T-helper 22 cell (primary cell): ENCODE data around the gene NKG7.
A peak's percentile ranks its signal among the peaks of the same experiment; 100 is the strongest.
"Not testable (repeated sequence)": the region's sequence is repeated elsewhere in the genome, so short reads cannot be mapped to it uniquely, and the experiment has no call there.

Source experiments
- DNase-seq: peaks from one replicate; pipeline ENCODE4 v3.0.0-alpha.2; 2020; ENCODE audit warnings: low read depth

Gene NKG7, protein sequence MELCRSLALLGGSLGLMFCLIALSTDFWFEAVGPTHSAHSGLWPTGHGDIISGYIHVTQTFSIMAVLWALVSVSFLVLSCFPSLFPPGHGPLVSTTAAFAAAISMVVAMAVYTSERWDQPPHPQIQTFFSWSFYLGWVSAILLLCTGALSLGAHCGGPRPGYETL

DNA sequence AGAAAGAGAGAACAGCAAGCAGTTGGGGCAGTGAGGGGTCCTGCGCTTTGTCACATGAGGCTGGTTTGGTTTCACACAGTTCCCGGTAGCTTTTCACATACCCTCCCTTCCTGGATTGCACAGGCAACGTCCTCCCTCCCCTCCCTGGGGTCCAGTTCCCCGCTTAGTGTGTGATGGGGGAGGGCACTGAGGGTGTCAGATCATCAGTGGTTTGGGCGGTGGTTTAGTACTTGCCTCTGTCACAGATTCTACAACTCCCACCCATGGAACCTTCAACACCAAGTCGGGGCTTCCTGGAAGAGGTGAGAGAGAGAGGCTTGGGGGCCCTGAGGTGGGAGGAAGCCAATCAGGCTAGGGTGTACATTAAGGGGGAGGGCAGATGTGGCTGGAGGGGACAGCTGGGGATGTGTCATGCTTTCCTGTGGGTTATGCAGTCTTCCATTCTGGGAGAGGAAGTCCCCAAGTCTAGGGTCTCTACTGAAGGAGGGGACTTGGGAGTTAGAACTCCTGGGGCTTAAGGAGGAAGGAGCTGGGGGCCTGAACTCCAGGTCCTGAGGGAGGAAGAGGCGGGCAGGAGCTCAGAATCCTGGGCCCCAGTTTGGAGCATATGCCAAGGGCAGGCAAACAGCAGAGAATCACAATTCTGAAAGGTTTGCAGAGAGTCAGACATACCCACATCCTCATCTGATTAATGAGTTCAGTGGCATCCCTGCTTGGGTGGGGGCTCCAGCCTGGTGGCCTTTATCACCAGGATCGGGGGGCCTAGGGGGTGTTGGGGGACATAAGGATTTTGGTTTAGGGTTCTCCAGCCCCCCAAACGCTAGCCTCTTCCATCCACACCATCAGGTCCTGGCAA lies at the start of gene NKG7:
Gene NKG7 (minus strand): TSS at position 6 of the 856 bp plus-strand sequence. CDS start 119 bp downstream, outside the sequence.
- peak; percentile 34 for DNase-seq

DNA sequence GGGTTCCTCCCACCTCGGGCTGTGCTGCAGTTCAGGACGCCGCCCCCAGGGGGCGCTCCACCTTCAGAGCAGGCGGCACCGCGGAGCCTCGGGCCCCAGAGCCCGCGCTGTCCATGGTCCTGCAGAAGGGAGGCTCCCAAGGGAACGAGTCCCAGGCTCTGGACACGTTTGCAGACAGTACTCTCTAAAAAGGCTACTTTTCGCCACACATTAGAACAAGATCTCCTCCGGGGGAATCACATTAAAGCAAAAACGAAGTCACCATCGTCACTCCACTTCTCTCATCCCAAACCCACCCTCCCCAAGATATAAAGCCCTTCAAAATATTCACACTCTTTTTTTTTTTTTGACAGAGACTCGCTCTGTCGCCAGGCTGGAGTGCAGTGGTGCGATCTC lies 49.6 kb upstream of the NKG7 start:
- DNase-seq, result peak; percentile 43

DNA sequence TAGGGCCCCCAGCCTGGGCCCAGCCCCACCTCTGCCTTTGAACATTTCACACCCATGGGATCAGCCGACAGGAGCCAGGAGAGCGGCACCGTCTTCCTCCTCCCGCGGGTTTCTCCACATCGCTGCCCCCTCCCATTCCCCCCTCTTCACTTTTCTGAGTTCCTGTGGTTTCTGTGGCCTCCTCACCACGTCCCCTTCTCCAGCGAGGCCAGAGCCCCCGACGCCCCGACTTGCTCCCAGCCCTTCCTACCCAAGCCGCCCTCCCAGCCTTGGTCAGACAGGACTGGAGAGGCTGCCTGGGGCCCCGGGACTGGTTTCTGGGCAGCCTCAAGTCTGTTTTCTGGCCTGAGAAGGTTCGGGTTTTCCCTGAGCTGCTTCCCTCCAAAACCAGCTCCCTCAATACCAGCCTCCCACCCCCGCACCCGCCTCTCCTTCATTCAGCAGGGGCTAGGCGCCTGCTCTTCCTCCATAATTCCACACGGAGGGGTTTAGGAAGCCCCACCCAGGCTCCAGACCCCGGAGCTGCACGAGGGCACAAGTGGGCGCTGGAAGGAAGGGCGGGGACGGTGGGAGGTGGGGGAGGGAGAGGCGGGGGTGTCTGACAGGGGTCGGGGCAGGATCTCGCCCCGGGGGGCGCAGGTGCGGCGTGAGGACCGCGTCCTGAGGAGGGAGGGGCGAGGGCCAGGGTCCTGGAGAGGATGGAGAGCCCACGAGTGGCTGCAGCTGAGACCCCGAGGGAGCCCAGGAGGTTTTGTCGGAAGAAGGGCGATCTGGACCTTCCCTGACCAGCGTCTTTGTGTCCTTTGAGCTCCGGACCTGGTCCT lies 49.0 kb upstream of the NKG7 start:
- no peak for DNase-seq

DNA sequence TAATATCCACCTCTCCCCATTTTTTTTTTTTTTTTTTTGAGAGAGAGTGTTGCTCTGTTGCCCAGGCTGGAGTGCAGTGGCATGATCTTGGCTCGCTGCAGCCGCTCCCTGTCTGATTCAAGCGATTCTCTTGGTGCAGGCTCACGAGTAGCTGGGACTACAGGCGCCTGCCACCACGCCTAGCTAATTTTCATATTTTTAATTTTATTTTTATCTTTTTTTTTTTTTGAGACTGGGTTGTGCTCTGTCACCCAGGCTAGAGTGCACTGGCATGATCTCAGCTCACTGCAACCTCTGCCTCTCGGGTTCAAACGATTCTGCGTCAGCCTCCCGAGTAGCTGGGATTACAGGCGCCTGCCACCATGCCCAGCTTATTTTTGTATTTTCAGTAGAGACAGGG lies 48.1 kb upstream of the NKG7 start:
- not testable (repeated sequence) for DNase-seq

DNA sequence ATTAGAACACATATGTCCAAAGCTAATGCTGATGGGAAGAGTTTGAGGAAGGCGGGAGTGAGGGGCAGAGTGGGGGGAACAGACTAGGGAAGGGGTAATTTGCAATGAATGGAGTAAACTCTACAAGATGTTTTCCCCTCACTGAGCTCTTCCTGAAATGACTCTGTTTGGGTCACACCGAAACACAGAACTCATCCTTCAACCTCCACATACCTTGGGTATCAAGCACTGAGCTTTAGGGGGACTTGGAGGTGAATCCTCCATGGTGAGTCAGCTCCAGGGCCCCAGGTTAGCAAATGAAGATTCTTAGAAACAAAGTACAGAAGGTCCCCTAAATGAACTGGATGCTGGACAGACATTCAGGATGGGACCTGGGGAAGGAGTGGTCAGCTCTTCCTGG lies 46.3 kb upstream of the NKG7 start:
- DNase-seq, result no peak

GRCh38 chr19:51417810-51418157 lies 45.3 kb upstream of the NKG7 start:
- no peak for DNase-seq

GRCh38 chr19:51417107-51417809 lies 44.8 kb upstream of the NKG7 start, which contains the start of gene SIGLEC10:
Gene SIGLEC10, minus strand, starts transcription at chr19:51417642. Its CDS starts 61 bp downstream, at chr19:51417581.
- DNase-seq, result no peak

- DNase-seq, result not testable (repeated sequence)
Observed at GRCh38 chr19:51416422-51416821, 44.0 kb upstream of the NKG7 start.

GRCh38 chr19:51415187-51415586 lies 42.7 kb upstream of the NKG7 start:
- no peak for DNase-seq

DNA sequence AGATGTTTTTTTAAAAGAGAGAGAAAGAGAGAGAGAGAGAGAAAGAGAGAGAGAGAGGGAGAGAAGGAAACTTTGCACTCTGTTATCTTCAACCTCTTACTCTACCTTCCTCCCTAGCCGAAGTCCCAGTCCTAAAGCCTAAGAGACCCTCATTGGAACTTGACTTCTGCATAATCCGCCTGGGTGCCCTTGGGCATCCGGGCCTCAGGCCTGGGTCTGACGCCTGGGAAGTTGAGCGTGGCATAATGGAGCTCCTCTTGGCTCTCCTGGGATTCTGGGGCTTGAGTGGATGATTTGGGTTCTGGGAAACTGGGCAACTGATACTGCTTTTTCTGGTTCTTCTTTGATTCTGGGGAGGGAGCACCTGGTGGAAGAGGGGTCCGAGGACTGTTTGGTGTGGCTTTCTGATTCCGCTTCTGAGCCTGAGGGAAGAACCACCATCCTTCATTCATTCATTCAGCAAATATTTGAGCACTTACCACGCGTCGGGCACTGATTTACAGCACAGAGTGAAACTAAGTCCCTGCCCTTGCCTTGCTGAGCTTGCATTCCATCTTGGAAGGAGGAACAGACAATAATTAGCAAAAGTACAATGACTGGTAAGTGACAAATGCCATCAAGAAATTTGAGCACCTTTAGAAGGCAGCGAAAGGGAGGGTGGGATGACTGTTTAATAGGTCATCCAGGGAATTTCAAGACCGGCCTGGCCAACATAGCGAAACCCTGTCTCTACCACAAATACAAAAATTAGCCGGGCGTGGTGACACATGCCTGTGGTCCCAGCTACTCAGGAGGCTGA lies 38.7 kb upstream of the NKG7 start:
- DNase-seq, result no peak

- no peak for DNase-seq
Observed at GRCh38 chr19:51407511-51408131, 35.2 kb upstream of the NKG7 start.

DNA sequence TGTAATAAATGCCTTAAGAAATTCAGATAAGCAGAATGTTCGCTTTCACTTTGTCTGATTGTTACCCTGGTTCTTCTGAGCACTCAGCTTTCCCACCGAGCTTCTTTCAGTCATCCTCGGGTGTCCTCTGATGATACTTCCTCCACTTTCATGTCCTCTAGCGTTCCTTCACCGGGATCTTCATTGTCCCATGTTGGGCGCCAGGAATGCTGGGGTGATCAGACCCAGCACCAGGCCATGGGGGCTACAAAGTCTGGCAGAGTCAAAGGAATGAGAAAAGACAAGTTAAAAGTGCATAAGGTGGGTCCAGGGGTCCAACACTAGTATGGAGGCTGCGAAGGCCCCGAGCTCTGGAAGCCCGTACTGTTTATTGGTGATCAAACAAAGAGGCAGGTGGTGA lies 29.7 kb upstream of the NKG7 start:
- DNase-seq, result no peak

- DNase-seq, result not testable (repeated sequence)
Observed at GRCh38 chr19:51399936-51400335, 27.5 kb upstream of the NKG7 start.

DNA sequence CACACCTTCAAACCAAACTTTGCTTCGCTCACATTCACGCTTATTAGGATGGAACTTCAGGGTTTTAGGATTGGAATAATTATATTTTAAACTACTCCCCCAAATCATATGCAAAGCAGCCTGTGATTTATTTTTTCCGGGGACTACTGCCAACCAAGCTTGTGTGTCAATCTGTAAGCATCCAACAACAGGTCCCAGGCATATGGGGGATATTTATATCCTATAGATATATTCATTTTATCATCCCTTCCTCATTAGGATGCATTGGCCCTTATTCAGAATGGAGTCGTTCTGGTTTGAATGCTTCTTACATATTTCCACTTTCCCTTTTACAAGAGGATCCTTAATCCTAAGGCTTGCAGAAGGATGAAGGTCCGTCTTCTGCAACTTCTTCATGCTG lies 26.8 kb upstream of the NKG7 start:
- no peak for DNase-seq

DNA sequence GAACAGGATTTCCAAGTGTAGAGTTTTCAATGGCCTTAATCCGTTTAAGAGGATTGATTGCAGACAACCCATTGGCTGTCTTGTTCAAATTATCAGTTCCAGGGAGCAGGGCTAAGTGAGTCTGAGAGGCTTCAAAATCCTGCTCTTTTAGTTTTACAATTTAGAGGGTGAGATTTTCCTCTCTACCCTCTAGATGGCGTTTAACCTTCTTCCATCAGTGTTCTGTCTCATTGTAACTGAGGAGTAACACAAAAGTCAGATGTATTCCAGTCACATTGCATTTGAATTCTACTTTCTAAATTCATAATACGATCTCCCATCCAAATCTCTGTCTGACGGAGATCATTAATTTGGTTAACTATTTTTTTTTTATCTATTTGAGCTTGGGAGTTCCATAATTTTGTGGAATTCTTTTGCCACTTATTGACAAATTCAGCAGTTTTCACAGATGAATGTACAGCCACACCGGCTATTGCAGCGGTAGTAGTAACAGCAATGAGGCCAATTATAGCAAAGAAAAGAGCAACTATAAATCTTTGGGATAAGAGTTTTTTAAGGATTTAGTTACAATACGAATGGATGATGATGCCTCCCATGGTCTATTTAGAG lies 25.7 kb upstream of the NKG7 start:
- no peak for DNase-seq

DNA sequence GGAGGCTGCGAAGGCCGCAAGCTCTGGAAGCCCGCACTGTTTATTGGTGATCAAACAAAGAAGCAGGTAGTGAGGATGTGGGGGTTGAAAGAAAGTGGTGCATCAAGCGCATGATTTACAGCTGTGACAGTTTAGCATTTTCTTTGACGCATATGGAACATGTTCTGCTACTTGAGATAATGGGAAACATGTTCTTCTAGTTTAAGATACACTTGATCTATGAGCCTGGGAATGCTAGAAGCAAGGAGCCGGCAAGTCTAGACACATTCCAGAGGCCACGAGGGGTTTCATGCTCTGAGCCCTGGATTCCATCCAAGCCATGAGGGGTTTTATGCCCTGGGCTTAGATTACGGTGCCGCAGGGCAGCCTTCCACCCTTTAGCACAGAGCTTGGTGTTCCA lies 25.0 kb upstream of the NKG7 start:
- not testable (repeated sequence) for DNase-seq

GRCh38 chr19:51396175-51396574 lies 23.7 kb upstream of the NKG7 start:
- DNase-seq, result no peak

DNA sequence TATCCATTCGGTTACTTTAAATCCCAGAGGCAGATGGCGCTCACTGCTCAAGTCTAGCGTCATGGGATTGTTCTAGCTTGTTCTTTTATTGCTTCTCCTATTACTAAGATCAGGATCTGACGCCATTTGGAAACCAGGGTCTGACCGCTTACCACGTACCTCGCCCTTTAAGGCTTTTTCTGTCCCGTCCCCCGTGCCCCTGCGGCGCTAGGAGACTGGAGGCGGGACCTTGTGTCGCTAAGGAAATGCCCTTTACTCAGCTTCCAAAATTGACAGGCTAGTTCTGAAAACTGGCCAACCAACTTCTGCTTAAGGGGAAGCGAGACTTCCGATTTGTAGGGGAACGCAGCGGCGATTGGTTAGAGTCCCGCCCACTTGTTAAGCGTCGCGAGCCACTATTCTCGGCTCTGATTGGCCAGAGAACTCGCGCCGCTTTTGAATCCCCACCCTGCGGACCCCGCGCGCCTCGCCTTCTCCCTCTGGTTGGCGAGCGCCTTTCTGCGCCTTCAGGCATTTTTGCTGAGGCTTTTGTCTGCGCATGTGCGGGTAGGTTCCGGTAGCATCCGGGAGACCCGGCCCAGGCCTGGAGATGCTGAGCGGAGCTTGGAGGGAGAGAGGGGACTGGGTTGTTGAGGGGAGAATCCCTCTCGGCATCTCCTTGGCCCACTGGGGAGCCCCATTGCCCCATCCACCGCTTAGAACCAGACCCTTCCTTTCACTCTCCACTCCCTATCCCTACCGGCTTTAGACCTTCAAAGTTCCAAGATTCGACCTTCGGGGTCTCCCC lies 21.8 kb upstream of the NKG7 start:
- peak; percentile 80 for DNase-seq

DNA sequence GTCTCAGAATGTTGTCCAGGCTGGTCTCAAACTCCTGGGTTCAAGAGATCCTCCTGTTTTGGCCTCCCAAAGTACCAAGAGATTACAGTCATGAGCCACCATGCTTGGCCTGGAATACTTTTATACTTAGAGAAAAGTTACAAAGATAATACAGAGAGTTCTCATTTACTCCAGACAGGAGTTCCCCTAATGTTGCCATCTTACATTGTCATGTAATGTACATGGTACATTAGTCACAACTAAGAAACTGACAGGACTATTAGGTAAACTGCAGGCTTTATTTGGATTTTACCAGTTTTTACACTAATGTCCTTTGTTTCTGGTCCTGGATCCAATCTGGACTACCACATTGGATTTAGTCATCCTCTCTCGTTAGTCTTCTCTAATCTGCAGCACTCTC lies 20.2 kb upstream of the NKG7 start:
- DNase-seq, result no peak
